DMS153 treated with DMSO at 0.1 percent for 48 hours (cell line): ENCODE results near the gene WIZ.
"Not testable (repeated sequence)": the region's sequence is repeated elsewhere in the genome, so short reads cannot be mapped to it uniquely, and the experiment has no call there.

Experiments
- DNase-seq: peaks from one replicate; lab custom pipeline; 2025; ENCODE audit not compliant: unreplicated experiment; lab: John Stamatoyannopoulos, UW

The WIZ gene

GRCh38 chr19:15449620-15450527 lies at the start of gene WIZ:
Gene WIZ (minus strand): TSS chr19:15449956. CDS start chr19:15448307, 1,649 bp downstream.
- peak; percentile 2 for DNase-seq

- DNase-seq, result no peak
Observed at GRCh38 chr19:15498910-15499309, 49.2 kb upstream of the WIZ start.

- no peak for DNase-seq
Observed at GRCh38 chr19:15498156-15498858, 48.6 kb upstream of the WIZ start.

- DNase-seq, result no peak
Observed at GRCh38 chr19:15495151-15495550, 45.4 kb upstream of the WIZ start.

- DNase-seq, result no peak
Observed at GRCh38 chr19:15488489-15489226, 38.9 kb upstream of the WIZ start.

GRCh38 chr19:15487038-15487437 lies 37.3 kb upstream of the WIZ start:
- no peak for DNase-seq

- DNase-seq, result not testable (repeated sequence)
Observed at GRCh38 chr19:15485768-15486167, 36.0 kb upstream of the WIZ start.

GRCh38 chr19:15480996-15481395 lies 31.2 kb upstream of the WIZ start:
- DNase-seq, result not testable (repeated sequence)

GRCh38 chr19:15479391-15480345 lies 29.9 kb upstream of the WIZ start, which contains the start of gene PGLYRP2:
Gene PGLYRP2 (minus strand): TSS chr19:15479501. CDS start chr19:15479371, 130 bp downstream.
- DNase-seq, result no peak

GRCh38 chr19:15476325-15476724 lies 26.6 kb upstream of the WIZ start:
- no peak for DNase-seq

GRCh38 chr19:15475611-15476010 lies 25.9 kb upstream of the WIZ start:
- DNase-seq, result no peak

GRCh38 chr19:15475169-15475568 lies 25.4 kb upstream of the WIZ start:
- DNase-seq, result no peak

GRCh38 chr19:15473821-15474220 lies 24.1 kb upstream of the WIZ start:
- not testable (repeated sequence) for DNase-seq

GRCh38 chr19:15471639-15472101 lies 21.9 kb upstream of the WIZ start:
- no peak for DNase-seq

- no peak for DNase-seq
Observed at GRCh38 chr19:15469513-15470297, 19.9 kb upstream of the WIZ start.

- no peak for DNase-seq
Observed at GRCh38 chr19:15468675-15469512, 19.1 kb upstream of the WIZ start.

GRCh38 chr19:15467734-15468214 lies 18.0 kb upstream of the WIZ start:
- no peak for DNase-seq
